HEK293 (cell line): ENCODE measurements around the gene SMIM38.

Experiments
- AEBP2 ChIP-seq: fragments of 450-650 bp; formaldehyde crosslinking; IDR thresholded peaks from 2 replicates; pipeline ENCODE4 v1.5.1; 2016; ENCODE audit warnings: missing biosample characterization, missing genetic modification characterization, borderline replicate concordance
- ELK4 ChIP-seq: IDR thresholded peaks from 2 replicates; pipeline ENCODE4 v1.6.1; 2011; ENCODE audit warnings: mild to moderate bottlenecking, low read depth, low read length, borderline replicate concordance
- GFI1B ChIP-seq: fragments of 450-650 bp; formaldehyde crosslinking; IDR thresholded peaks from 2 replicates; pipeline ENCODE4 v1.5.1; 2016; ENCODE audit warnings: missing biosample characterization, missing genetic modification characterization
- HOXC10 ChIP-seq: sonication (generic); formaldehyde crosslinking; IDR thresholded peaks from 2 replicates; pipeline ENCODE4 v1.8.1; 2023; ENCODE audit warnings: mild to moderate bottlenecking, missing genetic modification reagents
- PATZ1 ChIP-seq: fragments of 450-650 bp; formaldehyde crosslinking; IDR thresholded peaks from 2 replicates; pipeline ENCODE4 v1.5.1; 2016; ENCODE audit warnings: missing biosample characterization, missing genetic modification characterization
- PRDM6 ChIP-seq: fragments of 450-650 bp; formaldehyde crosslinking; IDR thresholded peaks from 2 replicates; pipeline ENCODE4 v1.5.1; 2017; ENCODE audit warnings: missing biosample characterization, missing genetic modification characterization
- ZBTB17 ChIP-seq: fragments of 450-650 bp; formaldehyde crosslinking; IDR thresholded peaks from 2 replicates; pipeline ENCODE4 v1.5.1; 2016; ENCODE audit warnings: missing biosample characterization, missing genetic modification characterization
- ZBTB48 ChIP-seq: fragments of 450-650 bp; formaldehyde crosslinking; IDR thresholded peaks from 2 replicates; pipeline ENCODE4 v1.5.1; 2016; ENCODE audit warnings: missing biosample characterization, missing genetic modification characterization
- ZFP69B ChIP-seq: fragments of 450-650 bp; formaldehyde crosslinking; IDR thresholded peaks from 2 replicates; pipeline ENCODE4 v1.5.1; 2016; ENCODE audit warnings: missing biosample characterization, missing genetic modification characterization
- ZIC2 ChIP-seq: fragments of 450-650 bp; formaldehyde crosslinking; IDR thresholded peaks from 2 replicates; pipeline ENCODE4 v1.5.1; 2016; ENCODE audit warnings: missing biosample characterization, missing genetic modification characterization
- ZNF114 ChIP-seq: fragments of 450-650 bp; formaldehyde crosslinking; IDR thresholded peaks from 2 replicates; pipeline ENCODE4 v1.5.0; 2017; ENCODE audit warnings: missing biosample characterization, missing genetic modification characterization
- ZNF138 ChIP-seq: fragments of 450-650 bp; formaldehyde crosslinking; IDR thresholded peaks from 2 replicates; pipeline ENCODE4 v1.5.1; 2016; ENCODE audit warnings: missing biosample characterization, missing genetic modification characterization, borderline replicate concordance
- ZNF2 ChIP-seq: fragments of 450-650 bp; formaldehyde crosslinking; IDR thresholded peaks from 2 replicates; pipeline ENCODE4 v1.5.1; 2016; ENCODE audit warnings: missing biosample characterization, missing genetic modification characterization
- ZNF280C ChIP-seq: fragments of 450-650 bp; formaldehyde crosslinking; IDR thresholded peaks from 2 replicates; pipeline ENCODE4 v1.5.1; 2016; ENCODE audit warnings: missing biosample characterization, missing genetic modification characterization
- ZNF398 ChIP-seq: fragments of 450-650 bp; formaldehyde crosslinking; IDR thresholded peaks from 2 replicates; pipeline ENCODE4 v1.5.1; 2017; ENCODE audit warnings: missing biosample characterization, missing genetic modification characterization
- ZNF423 ChIP-seq: fragments of 450-650 bp; formaldehyde crosslinking; IDR thresholded peaks from 2 replicates; pipeline ENCODE4 v1.5.1; 2016; ENCODE audit warnings: missing biosample characterization, missing genetic modification characterization
- ZNF433 ChIP-seq: fragments of 450-650 bp; formaldehyde crosslinking; IDR thresholded peaks from 2 replicates; pipeline ENCODE4 v1.5.1; 2016; ENCODE audit warnings: missing biosample characterization, missing genetic modification characterization, low read depth
- ZNF501 ChIP-seq: fragments of 450-650 bp; formaldehyde crosslinking; IDR thresholded peaks from 2 replicates; pipeline ENCODE4 v1.5.1; 2016; ENCODE audit warnings: missing biosample characterization, missing genetic modification characterization
- ZNF555 ChIP-seq: fragments of 450-650 bp; formaldehyde crosslinking; conservative IDR thresholded peaks from 2 replicates; pipeline ENCODE4 v1.5.1; 2017; ENCODE audit warnings: missing biosample characterization, mild to moderate bottlenecking, missing genetic modification characterization, inconsistent platforms
- ZNF600 ChIP-seq: fragments of 450-650 bp; formaldehyde crosslinking; IDR thresholded peaks from 2 replicates; pipeline ENCODE4 v1.5.1; 2016; ENCODE audit warnings: missing biosample characterization, missing genetic modification characterization
- ZNF670 ChIP-seq: fragments of 450-650 bp; formaldehyde crosslinking; IDR thresholded peaks from 2 replicates; pipeline ENCODE4 v1.5.1; 2016; ENCODE audit warnings: missing biosample characterization, missing genetic modification characterization, low read depth
- ZNF747 ChIP-seq: fragments of 450-650 bp; formaldehyde crosslinking; IDR thresholded peaks from 2 replicates; pipeline ENCODE4 v1.5.1; 2016; ENCODE audit warnings: missing biosample characterization, missing genetic modification characterization
- ZNF768 ChIP-seq: fragments of 450-650 bp; formaldehyde crosslinking; IDR thresholded peaks from 2 replicates; pipeline ENCODE4 v1.5.1; 2018; ENCODE audit warnings: missing biosample characterization, mild to moderate bottlenecking, missing genetic modification characterization
- ZNF792 ChIP-seq: fragments of 450-650 bp; formaldehyde crosslinking; IDR thresholded peaks from 2 replicates; pipeline ENCODE4 v1.5.1; 2016; ENCODE audit warnings: missing biosample characterization, missing genetic modification characterization
- ZSCAN18 ChIP-seq: fragments of 450-650 bp; formaldehyde crosslinking; IDR thresholded peaks from 2 replicates; pipeline ENCODE4 v1.5.1; 2016; ENCODE audit warnings: missing biosample characterization, missing genetic modification characterization

The SMIM38 gene

GRCh38 chr11:69166218-69167115, 10.7 kb downstream of the SMIM38 start (continued):
- TF ChIP-seq ZNF114 (tag by site-specific recombination) (no peak), ZBTB48 (tag by site-specific recombination) (peak; percentile 57; the same call in 1 of the 2 replicates), ELK4 (no peak), ZNF433 (tag by site-specific recombination) (no peak), AEBP2 (no peak), ZNF398 (tag by site-specific recombination) (no peak), ZNF670 (tag by site-specific recombination) (no peak), ZBTB17 (0 out of 2 replicates have a peak, but pooled peaks have one; percentile 34), GFI1B (tag by site-specific recombination) (no peak), ZNF280C (tag by site-specific recombination) (no peak), HOXC10 (no peak), ZNF138 (tag by site-specific recombination) (no peak), ZFP69B (tag by site-specific recombination) (peak; percentile 80), ZNF768 (tag by site-specific recombination) (no peak), ZNF501 (no peak), ZNF792 (tag by site-specific recombination) (no peak), ZNF747 (tag by site-specific recombination) (no peak), ZNF600 (tag by site-specific recombination) (0 out of 2 replicates have a peak, but pooled peaks have one; percentile 25), ZSCAN18 (tag by site-specific recombination) (no peak), ZNF555 (no peak), ZNF423 (tag by site-specific recombination) (no peak), PATZ1 (peak; percentile 59; the same call in 1 of the 2 replicates), PRDM6 (tag by site-specific recombination) (no peak), ZNF2 (no peak), ZIC2 (tag by site-specific recombination) (peak; percentile 70)
